K562 (cell line): Measurements from ENCODE around the gene SH3BP2. TPM values are rescaled to one million over a fixed set of nuclear protein-coding genes. Genes with fewer than 3 reads are reported as not detected.
A peak's percentile ranks its signal among the peaks of the same experiment; 100 is the strongest.

Experiments
- EP300 ChIP-seq: IDR thresholded peaks from 2 replicates; pipeline ENCODE4 v1.6.1; 2012; ENCODE audit warnings: low read length, improper control_type of control experiment
- ETV1 ChIP-seq: fragments of 450-650 bp; conservative IDR thresholded peaks from 2 replicates; pipeline ENCODE4 v1.6.1; 2016; ENCODE audit warnings: missing genetic modification characterization, control low read depth, low read depth, missing compliant biosample characterization
- FOS ChIP-seq: IDR thresholded peaks from 3 replicates; pipeline ENCODE4 v1.6.1; 2011; ENCODE audit not compliant: insufficient read length; ENCODE audit errors: extremely low read depth
- FOXP1 ChIP-seq: sonication (generic); formaldehyde crosslinking; IDR thresholded peaks from 2 replicates; pipeline ENCODE4 v1.8.0; 2022; ENCODE audit warnings: mild to moderate bottlenecking, missing genetic modification reagents
- KAT2B ChIP-seq: IDR thresholded peaks from one replicate; pipeline ENCODE4 v1.6.1; 2012; ENCODE audit warnings: low read depth, mild to moderate bottlenecking, control low read depth, inconsistent platforms, low read length, moderate library complexity
- MEIS2 ChIP-seq: fragments of 450-650 bp; IDR thresholded peaks from 2 replicates; pipeline ENCODE4 v1.6.1; 2014; ENCODE audit warnings: mild to moderate bottlenecking; ENCODE audit not compliant: partially characterized antibody
- RAD21 ChIP-seq, 2 experiments: fragments of 250-450 bp in 1 of 2; fragments of 450-650 bp in 1 of 2; sonication (Bioruptor Pico) in 1 of 2; formaldehyde crosslinking in 1 of 2; IDR thresholded peaks in 1 of 2; conservative IDR thresholded peaks in 1 of 2; 2 replicates each; pipeline versions ENCODE4 v1.4.0 to v1.8.0; 2020 to 2022; ENCODE audit warnings: mild to moderate bottlenecking in 2 of 2, moderate library complexity in 1 of 2
- SAFB ChIP-seq: fragments of 200-400 bp; formaldehyde crosslinking; IDR thresholded peaks from 2 replicates; pipeline ENCODE4 v1.6.1; 2017; ENCODE audit warnings: low read depth, low read length, borderline replicate concordance
- SOX6 ChIP-seq: fragments of 450-650 bp; IDR thresholded peaks from 2 replicates; pipeline ENCODE4 v1.6.1; 2014; ENCODE audit warnings: mild to moderate bottlenecking
- SPI1 ChIP-seq: IDR thresholded peaks from 2 replicates; pipeline ENCODE4 v1.6.1; 2011; ENCODE audit warnings: low read depth, low read length, control low read depth, borderline replicate concordance
- SREBF2 ChIP-seq: sonication (generic); formaldehyde crosslinking; IDR thresholded peaks from 2 replicates; pipeline ENCODE4 v1.4.0; 2020; ENCODE audit warnings: mild to moderate bottlenecking, missing genetic modification reagents
- ZNF311 ChIP-seq: fragments of 250-450 bp; sonication (Bioruptor Pico); IDR thresholded peaks from 2 replicates; pipeline ENCODE4 v1.4.0; 2020; ENCODE audit warnings: mild to moderate bottlenecking, moderate library complexity
- ZNF561 ChIP-seq: fragments of 450-650 bp; formaldehyde crosslinking; conservative IDR thresholded peaks from 2 replicates; pipeline ENCODE4 v1.4.0; 2020; ENCODE audit warnings: mild to moderate bottlenecking, moderate library complexity
- ZNF740 ChIP-seq, 3 experiments: fragments of 200-800 bp in 1 of 3; sonication (Bioruptor generic) in 1 of 3; sonication (generic) in 1 of 3; formaldehyde crosslinking in 1 of 3; IDR thresholded peaks; 2 replicates each; pipeline versions ENCODE4 v1.6.1 to v1.8.0; 2016 to 2022; ENCODE audit warnings: mild to moderate bottlenecking in 2 of 3, missing compliant biosample characterization in 2 of 3, missing genetic modification characterization in 2 of 3, missing genetic modification reagents in 1 of 3
- ZNF764 ChIP-seq: fragments of 250-450 bp; sonication (Bioruptor Pico); IDR thresholded peaks from 2 replicates; pipeline ENCODE4 v1.4.0; 2020; ENCODE audit warnings: low read depth, mild to moderate bottlenecking, moderate library complexity
- polyA plus RNA-seq, 8 experiments: library from polyadenylated mRNA; depleted of rRNA in 4 of 8; stranded (reverse) in 5 of 8; unstranded in 3 of 8; fragments of >200 nt; fragmentation: Nextera tagmentation in 2 of 8; fragmentation: Illumina TruSeq in 1 of 8; extraction: Ambion mirVana in 2 of 8; extraction: Trizol in 1 of 8; gene quantifications; 2 replicates each; pipeline versions ENCODE4 v1.2.1 to v1.2.3, GENCODE V29; 2011 to 2014; ENCODE audit warnings: inconsistent platforms in 1 of 8, missing spikeins in 1 of 8
- total RNA-seq, 7 experiments: library from RNA; depleted of rRNA in 6 of 7; stranded (reverse); fragments of >200 nt in 6 of 7; fragmentation: Illumina TruSeq in 2 of 7; extraction: Trizol in 2 of 7; gene quantifications; 2 replicates each; pipeline versions ENCODE4 v1.2.1 to v1.2.3, GENCODE V29; 2011 to 2021; ENCODE audit warnings: low replicate concordance in 1 of 7

SH3BP2 gene
- total and polyA plus RNA-seq, 9 of the 15 experiments (the other 6 are each of a cell fraction or from before 2014, with no cell fraction given): 0.34 to 16.0 (median 5.1) TPM

DNA sequence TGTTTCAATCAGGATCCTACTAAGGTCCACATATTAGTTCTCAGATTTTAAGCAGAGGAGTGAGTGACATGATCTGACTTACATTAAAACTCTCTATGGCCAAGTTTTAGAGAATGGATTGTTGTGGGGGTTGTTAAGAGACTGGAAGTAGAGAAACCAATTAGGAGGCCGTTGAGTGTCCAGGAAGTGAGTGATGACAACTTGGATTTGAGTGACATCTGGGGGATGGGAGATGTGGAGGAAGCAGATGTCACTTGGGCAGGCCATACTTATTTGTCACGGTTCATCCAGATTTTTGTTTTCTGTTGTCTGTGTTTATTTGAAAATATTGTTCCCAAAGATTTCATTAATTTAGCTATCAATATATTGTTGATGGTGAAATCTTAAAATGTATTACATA is 79.0 kb downstream of the SH3BP2 start (continued):
- no peak for TF ChIP-seq ZNF740 (CRISPR knock-in tag; IDR thresholded peaks at IDR 0.05)
- no peak for TF ChIP-seq ZNF740 (tag; IDR thresholded peaks at IDR 0.05)
- 0 out of 2 replicates have a peak, but pooled peaks have one; percentile 11 for TF ChIP-seq ETV1 (tag)
- no peak for TF ChIP-seq ZNF764
- peak; percentile 91 for TF ChIP-seq MEIS2
- peak; percentile 10; the same call in 1 of the 2 replicates for TF ChIP-seq EP300
- no peak for TF ChIP-seq SREBF2 (CRISPR knock-in tag)
- TF ChIP-seq RAD21 (CRISPR knock-in tag; conservative IDR thresholded peaks at IDR 0.05 in 1 of 2, IDR thresholded peaks at IDR 0.05 in 1 of 2): peak in 1 of 2 experiments; percentile 29; a peak in 2 of 4 replicates
- no peak for TF ChIP-seq FOS
- TF ChIP-seq SOX6: no peak
- no peak for TF ChIP-seq ZNF311 (CRISPR knock-in tag)
- TF ChIP-seq KAT2B: no peak
- TF ChIP-seq SPI1: no peak
- no peak for TF ChIP-seq FOXP1 (CRISPR knock-in tag)
- TF ChIP-seq SAFB: no peak
- TF ChIP-seq ZNF561 (CRISPR knock-in tag): no peak
